SK-N-SH (cell line): ENCODE measurements around the gene STK16. TPM values are rescaled to one million over a fixed set of nuclear protein-coding genes. Genes with fewer than 3 reads are reported as not detected.
A peak's percentile ranks its signal among the peaks of the same experiment; 100 is the strongest.

Experiments
- CTCF ChIA-PET: fragments of 300-600, 350-600 bp; formaldehyde crosslinking; extraction: SDS; loops from one replicate; lab custom pipeline; 2021; lab: Yijun Ruan, JAX
- POLR2A ChIA-PET: fragments of 350-600 bp; sonication (Branson Sonifier 250); formaldehyde crosslinking; extraction: SDS; loops from one replicate; lab custom pipeline; 2020; ENCODE audit warnings: antibody characterized with exemption, inconsistent platforms; lab: Yijun Ruan, JAX
- DNase-seq: peaks from one replicate; pipeline ENCODE4 v3.0.0; 2012
- H2AFZ ChIP-seq: fragments of 200-600 bp; sonication (generic); 2 replicates; pipeline ENCODE4 v1.8.1; 2016; ENCODE audit warnings: antibody characterized with exemption, mild to moderate bottlenecking, low read depth
- H3F3A ChIP-seq: fragments of 200-600 bp; sonication (generic); replicated peaks from 2 replicates; pipeline ENCODE3; 2016; ENCODE audit warnings: antibody characterized with exemption, mild to moderate bottlenecking; ENCODE audit not compliant: insufficient read depth
- H3K27ac ChIP-seq, 2 experiments: fragments of 200-500 bp in 1 of 2; fragments of 200-600 bp in 1 of 2; sonication (Bioruptor generic) in 1 of 2; sonication (generic), shearing (Covaris generic) in 1 of 2; 2 replicates each; pipeline versions ENCODE4 v1.5.1 to v1.6.1; 2014 to 2016; ENCODE audit warnings: low read depth in 2 of 2, inconsistent platforms in 1 of 2, low read length in 1 of 2, mild to moderate bottlenecking in 1 of 2, mixed read lengths in 1 of 2
- H3K27me3 ChIP-seq: fragments of 200-600 bp; sonication (generic), shearing (Covaris generic); 2 replicates; pipeline ENCODE4 v1.6.1; 2016; ENCODE audit warnings: mixed run types; ENCODE audit not compliant: insufficient read depth
- H3K36me3 ChIP-seq, 2 experiments: fragments of 200-500 bp in 1 of 2; fragments of 200-600 bp in 1 of 2; sonication (Bioruptor generic) in 1 of 2; sonication (generic) in 1 of 2; replicated peaks in 1 of 2; 2 replicates each; pipeline versions ENCODE3 to v1.5.1; 2014 to 2016; ENCODE audit warnings: low read length in 1 of 2, mild to moderate bottlenecking in 1 of 2; ENCODE audit not compliant: insufficient read depth in 2 of 2, control insufficient read depth in 1 of 2
- H3K4me1 ChIP-seq, 2 experiments: fragments of 200-500 bp in 1 of 2; fragments of 200-600 bp in 1 of 2; sonication (Bioruptor generic) in 1 of 2; sonication (generic), shearing (Covaris generic) in 1 of 2; 2 replicates each; pipeline versions ENCODE4 v1.5.1 to v1.6.1; 2014 to 2016; ENCODE audit warnings: low read depth in 1 of 2, low read length in 1 of 2, mixed run types in 1 of 2; ENCODE audit not compliant: insufficient read depth in 2 of 2, control insufficient read depth in 1 of 2
- H3K4me2 ChIP-seq: fragments of 200-600 bp; sonication (generic), shearing (Covaris generic); 2 replicates; pipeline ENCODE4 v1.6.1; 2017; ENCODE audit warnings: mixed run types
- H3K4me3 ChIP-seq, 2 experiments: fragments of 200-500 bp in 1 of 2; fragments of 200-600 bp in 1 of 2; sonication (Bioruptor generic) in 1 of 2; sonication (generic), shearing (Covaris generic) in 1 of 2; 2 replicates each; pipeline versions ENCODE4 v1.5.1 to v1.8.1; 2014 to 2016; ENCODE audit warnings: low read depth in 2 of 2, inconsistent platforms in 1 of 2, low read length in 1 of 2, mild to moderate bottlenecking in 1 of 2, mixed read lengths in 1 of 2, moderate library complexity in 1 of 2
- H3K79me2 ChIP-seq: fragments of 200-600 bp; sonication (generic); 2 replicates; pipeline ENCODE4 v1.8.1; 2017; ENCODE audit warnings: mild to moderate bottlenecking; ENCODE audit not compliant: insufficient read depth
- H3K9ac ChIP-seq: fragments of 200-600 bp; sonication (generic); 2 replicates; pipeline ENCODE4 v1.6.1; 2017; ENCODE audit warnings: mixed run types
- H3K9me2 ChIP-seq: fragments of 200-600 bp; sonication (generic); 2 replicates; pipeline ENCODE4 v1.6.1; 2017; ENCODE audit warnings: mixed run types
- H3K9me3 ChIP-seq: fragments of 200-600 bp; sonication (generic); 2 replicates; pipeline ENCODE4 v1.6.1; 2017; ENCODE audit warnings: mixed run types, mild to moderate bottlenecking, moderate library complexity
- H4K20me1 ChIP-seq: fragments of 200-600 bp; sonication (generic); 2 replicates; pipeline ENCODE4 v1.6.1; 2017; ENCODE audit warnings: mild to moderate bottlenecking, mixed run types; ENCODE audit not compliant: insufficient read depth
- CHD2 ChIP-seq: fragments of 150-350 bp; IDR thresholded peaks from 2 replicates; pipeline ENCODE4 v1.6.1; 2018; ENCODE audit warnings: low read length; ENCODE audit not compliant: partially characterized antibody
- CTCF ChIP-seq: fragments of 200-600 bp; sonication (generic); IDR thresholded peaks from 2 replicates; pipeline ENCODE4 v1.6.1; 2017; ENCODE audit warnings: antibody characterized with exemption, mild to moderate bottlenecking, moderate library complexity
- ELF1 ChIP-seq: IDR thresholded peaks from 2 replicates; pipeline ENCODE4 v1.4.0; 2012
- EZH2phosphoT487 ChIP-seq: fragments of 200-600 bp; sonication (generic); IDR thresholded peaks from 2 replicates; pipeline ENCODE4 v1.6.1; 2017; ENCODE audit warnings: low read depth, mixed run types, mild to moderate bottlenecking, antibody characterized with exemption, moderate library complexity, borderline replicate concordance
- GABPA ChIP-seq: IDR thresholded peaks from 2 replicates; pipeline ENCODE4 v1.4.0; 2012; ENCODE audit warnings: low read depth, mild to moderate bottlenecking
- IRF3 ChIP-seq: fragments of 150-350 bp; IDR thresholded peaks from 2 replicates; pipeline ENCODE4 v1.6.1; 2016; ENCODE audit warnings: mild to moderate bottlenecking, low read depth, low read length
- JUND ChIP-seq: IDR thresholded peaks from 2 replicates; pipeline ENCODE4 v1.4.0; 2012
- MAX ChIP-seq: IDR thresholded peaks from 2 replicates; pipeline ENCODE4 v1.4.0; 2012; ENCODE audit warnings: low read depth
- MEF2A ChIP-seq: IDR thresholded peaks from 2 replicates; pipeline ENCODE4 v1.4.0; 2012; ENCODE audit warnings: low read depth, borderline replicate concordance
- MXI1 ChIP-seq: IDR thresholded peaks from 2 replicates; pipeline ENCODE4 v1.6.1; 2012; ENCODE audit warnings: mild to moderate bottlenecking, low read depth, low read length, improper control_type of control experiment
- NRF1 ChIP-seq: IDR thresholded peaks from 2 replicates; pipeline ENCODE4 v1.6.1; 2012; ENCODE audit warnings: low read depth, mild to moderate bottlenecking, low read length
- POLR2AphosphoS5 ChIP-seq: IDR thresholded peaks from 2 replicates; pipeline ENCODE4 v1.6.1; 2012; ENCODE audit warnings: low read depth, low read length
- RAD21 ChIP-seq: IDR thresholded peaks from 2 replicates; pipeline ENCODE4 v1.6.1; 2012; ENCODE audit warnings: mild to moderate bottlenecking, low read length
- RCOR1 ChIP-seq: fragments of 150-350 bp; IDR thresholded peaks from 2 replicates; pipeline ENCODE4 v1.6.1; 2017; ENCODE audit warnings: antibody characterized with exemption, low read length
- RFX5 ChIP-seq: IDR thresholded peaks from 2 replicates; pipeline ENCODE4 v1.6.1; 2012; ENCODE audit warnings: mild to moderate bottlenecking, improper control_type of control experiment, low read length
- RXRA ChIP-seq: IDR thresholded peaks from 2 replicates; pipeline ENCODE4 v1.4.0; 2012; ENCODE audit warnings: low read depth, mild to moderate bottlenecking, borderline replicate concordance
- SIN3A ChIP-seq: IDR thresholded peaks from 2 replicates; pipeline ENCODE4 v1.6.1; 2012; ENCODE audit warnings: low read depth, mild to moderate bottlenecking, low read length, moderate library complexity, borderline replicate concordance
- TAF1 ChIP-seq: IDR thresholded peaks from 2 replicates; pipeline ENCODE4 v1.6.1; 2012; ENCODE audit warnings: low read depth, mild to moderate bottlenecking, low read length, moderate library complexity, borderline replicate concordance
- TCF12 ChIP-seq: IDR thresholded peaks from 2 replicates; pipeline ENCODE4 v1.4.0; 2012
- YY1 ChIP-seq: IDR thresholded peaks from 2 replicates; pipeline ENCODE4 v1.4.0; 2012; ENCODE audit warnings: low read depth, mild to moderate bottlenecking
- WGBS: methylation state at CpG from one replicate; pipeline ENCODE4 v1.1.6; 2017; ENCODE audit warnings: low lambda C conversion rate; 5-methylcytosine and 5-hydroxymethylcytosine counted together
- polyA plus RNA-seq, 3 experiments: library from polyadenylated mRNA; depleted of rRNA; stranded (reverse); fragments of >200 nt; gene quantifications; 2 replicates each; pipeline ENCODE4 v1.2.3, GENCODE V29; 2012

STK16 gene
- polyA plus RNA-seq (2012; rRNA removed) = 57.6 and 78.6 TPM in 2 replicates
- polyA plus RNA-seq (2012; cell fraction: cytosol; rRNA removed) = 35.8 and 58.3 TPM in 2 replicates
- 44.7 and 69.1 TPM in 2 replicates for polyA plus RNA-seq (2012; cell fraction: nucleus; rRNA removed)

GRCh38 chr2:219245148-219245898, at the start of gene STK16, which contains the start of gene GLB1L:
TSS of gene STK16 (plus strand) at chr2:219245479. CDS start at chr2:219246000, 521 bp downstream.
TSS of gene GLB1L (minus strand) at chr2:219245444. CDS start at chr2:219243573, 1,871 bp downstream.
- Histone ChIP-seq H3K79me2 (peaks cover 20% of the 10 kb centered on the region), H3K36me3 (peaks cover 6 to 16% of the 10 kb centered on the region in 2 experiments), H4K20me1 (no peaks in the 10 kb centered on the region), H3K4me1 (peaks cover 15 to 26% of the 10 kb centered on the region in 2 experiments), H3K4me3 (peak within 1 kb of the TSS; percentile 84 to 97), H3K9ac (peak within 1 kb of the TSS; percentile 94), H3K27me3 (no peaks in the 10 kb centered on the region), H3K9me2 (no peaks in the 10 kb centered on the region), H3F3A (peaks cover 19% of the 10 kb centered on the region), H3K27ac (peak within 1 kb of the TSS; percentile 78 to 92), H2AFZ (peak within 1 kb of the TSS; percentile 73), H3K9me3 (no peaks in the 10 kb centered on the region), H3K4me2 (peak within 1 kb of the TSS; percentile 91)
- ChIA-PET POLR2A (interaction anchor here (0.5 to 2.9 kb wide), 14 partner anchors 10 to 296 kb away, joined by 3 to 23 read pairs (median 4); partner anchors contain the start of genes ABCB6, ANKZF1, ATG9A and CNPPD1), CTCF (interaction anchor here (0.9 to 3.3 kb wide), 16 partner anchors 11 to 265 kb away, joined by 3 to 20 read pairs (median 4); partner anchors contain the start of gene NHEJ1)
- TF ChIP-seq GABPA (peak; percentile 87), MAX (peak; percentile 50; the same call in 1 of the 2 replicates), MEF2A (no peak), POLR2AphosphoS5 (peak; percentile 95), RCOR1 (no peak), NRF1 (no peak), EZH2phosphoT487 (no peak), IRF3 (no peak), CTCF (no peak), MXI1 (peak; percentile 85), CHD2 (peak; percentile 75), ELF1 (peak; percentile 57; the same call in 1 of the 2 replicates), JUND (no peak), TCF12 (no peak), RFX5 (no peak), SIN3A (0 out of 2 replicates have a peak, but pooled peaks have one; percentile 26), YY1 (peak; percentile 55; the same call in 1 of the 2 replicates), TAF1 (peak; percentile 84), RXRA (no peak), RAD21 (peak; percentile 3; the same call in 1 of the 2 replicates)
- 0% methylated on average over 17 of the region's 46 CpGs for WGBS
- peak; percentile 98 for DNase-seq
